SK-MEL-5 (cell line): ENCODE results near the gene BIN1. TPM values are rescaled to one million over a fixed set of nuclear protein-coding genes. Genes with fewer than 3 reads are reported as not detected.
A peak's percentile ranks its signal among the peaks of the same experiment; 100 is the strongest.

Experiments
- DNase-seq: peaks from one replicate; pipeline ENCODE4 v3.0.0-alpha.2; 2016; ENCODE audit warnings: low read depth, low spot score
- in situ Hi-C: cut with HindIII; loops from 2 replicates; pipeline ENCODE4 v1.10.0; 2016; ENCODE audit warnings: low sequenced_read_pairs, high pct_unique_total_duplicates, low pct_unique_long_range_greater_than_20kb
- total RNA-seq: library from RNA; depleted of rRNA; stranded (reverse); fragments of >200 nt; shearing (Covaris generic); gene quantifications from 2 replicates; pipeline ENCODE4 v1.2.3, GENCODE V29; 2014

The BIN1 gene
- total RNA-seq, 1 experiment from 2014 or later, result 1.7 TPM

DNA sequence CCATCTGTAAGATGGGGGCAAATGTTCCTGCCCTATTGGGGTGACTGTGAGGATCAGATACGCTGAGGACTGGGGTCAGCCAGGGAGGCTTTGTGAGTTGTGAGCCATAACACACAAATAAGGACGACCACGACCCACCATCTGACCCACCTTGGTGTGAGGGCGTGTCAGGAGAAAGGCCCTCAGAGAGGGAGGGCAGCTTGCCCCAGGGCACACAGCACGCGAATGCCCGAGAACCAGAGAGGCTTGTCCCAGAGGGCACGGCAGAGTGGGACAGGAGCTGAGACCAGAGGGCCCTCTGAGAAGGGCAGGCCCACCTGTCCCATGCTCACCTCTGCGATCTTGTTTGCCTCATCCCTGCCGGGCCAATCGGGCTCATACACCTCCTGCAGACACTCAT is 36.7 kb downstream of the BIN1 start:
- in situ Hi-C loops, result no loop called here
- no peak for DNase-seq

DNA sequence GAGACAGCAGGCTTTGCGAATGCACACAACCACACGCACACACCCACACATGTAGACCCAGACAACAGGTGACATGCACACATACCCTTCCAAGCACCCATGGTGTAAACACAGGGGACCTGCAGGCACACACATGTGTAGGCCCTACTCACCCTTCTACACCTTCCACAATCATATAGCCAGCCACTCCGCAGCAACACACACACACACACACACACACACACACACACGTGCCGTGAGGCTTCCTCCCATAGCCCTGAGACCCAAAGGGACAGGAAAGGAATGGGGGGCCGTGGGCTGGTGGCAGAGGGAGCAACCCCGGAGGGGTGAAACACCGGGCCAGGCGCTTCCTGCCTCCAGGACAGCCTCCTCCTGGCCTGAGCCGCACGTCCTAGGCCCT is 37.4 kb downstream of the BIN1 start:
- DNase-seq, result no peak
- in situ Hi-C loops, result no loop called here

DNA sequence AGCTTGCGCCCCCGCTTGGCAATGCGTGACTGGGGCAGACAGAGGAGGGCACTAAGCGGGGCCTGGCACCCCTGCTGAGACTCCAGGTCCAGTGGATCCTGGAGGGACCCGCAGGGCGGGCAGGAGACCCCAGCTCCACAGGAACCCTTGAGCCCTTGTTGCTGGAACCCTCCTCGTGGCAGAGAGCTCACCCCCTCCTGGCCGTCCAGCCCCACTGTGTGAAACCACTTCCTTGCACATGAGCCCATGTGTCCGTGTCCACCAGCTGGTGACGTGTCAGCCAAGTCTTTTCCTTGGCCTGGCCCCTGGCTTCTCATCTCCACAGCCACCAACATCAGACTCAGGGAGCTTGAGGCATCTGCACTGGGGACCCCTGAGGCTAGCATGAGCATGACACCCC is 38.0 kb downstream of the BIN1 start:
- in situ Hi-C loops, result no loop called here

DNA sequence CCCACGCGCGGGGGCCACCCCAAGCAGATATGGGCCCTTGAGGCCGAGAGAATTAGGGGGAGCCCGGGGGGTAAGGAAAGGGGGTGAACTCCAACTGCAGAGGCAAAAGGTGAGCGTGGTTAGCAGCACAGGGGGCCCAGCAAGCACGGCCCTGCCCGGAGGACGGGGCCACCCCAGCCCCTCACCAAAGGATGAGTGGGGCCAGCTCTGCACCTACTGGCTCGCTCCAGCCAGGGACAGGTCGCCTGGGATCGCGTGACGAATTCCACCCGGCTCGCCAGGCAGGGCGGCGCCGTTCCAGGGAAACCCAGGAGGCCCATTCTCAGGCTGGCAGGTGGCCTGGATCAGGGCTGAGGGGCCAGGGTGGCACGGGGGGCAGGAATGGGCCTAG is 38.6 kb downstream of the BIN1 start:
- in situ Hi-C loops, result no loop called here
- no peak for DNase-seq

More for the DNA sequence above, 38.0 kb downstream of the BIN1 start:
- no peak for DNase-seq

DNA sequence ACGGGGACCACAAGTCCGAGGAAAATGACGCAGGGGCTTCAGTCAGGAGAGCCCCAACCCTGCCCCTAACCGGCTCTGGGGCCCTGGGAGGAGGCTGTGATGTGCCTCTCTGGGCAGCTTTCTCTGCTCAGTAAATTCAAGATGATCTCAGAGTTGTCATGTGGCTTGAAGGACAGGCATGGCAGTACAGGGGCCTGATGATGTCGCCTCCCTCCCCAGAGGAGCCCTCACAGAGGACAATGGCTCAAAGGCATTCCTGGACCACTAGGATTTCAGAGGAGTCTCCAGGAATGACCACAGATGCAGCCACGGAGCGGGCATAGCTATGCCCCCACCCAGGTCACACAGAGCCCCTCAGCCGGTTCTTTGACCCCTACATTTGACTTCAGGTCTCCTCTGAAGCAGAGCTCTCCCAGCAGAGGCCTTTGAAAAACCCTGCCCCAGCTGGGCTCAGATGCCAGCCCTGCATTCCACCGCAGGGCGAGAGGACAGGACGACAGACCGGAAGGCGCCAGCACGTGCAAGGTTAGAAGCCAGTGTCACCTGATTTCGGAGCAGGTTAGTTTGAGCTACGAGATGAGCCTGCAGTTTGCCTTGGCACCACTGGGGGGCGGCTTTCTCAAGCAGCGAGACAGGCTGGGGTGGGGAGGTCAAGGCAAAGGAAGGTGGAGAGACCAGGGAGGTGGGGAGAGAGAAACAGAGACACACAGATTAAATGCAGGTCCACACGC is 39.2 kb downstream of the BIN1 start:
- in situ Hi-C loops, result no loop called here
- peak; percentile 71 for DNase-seq

DNA sequence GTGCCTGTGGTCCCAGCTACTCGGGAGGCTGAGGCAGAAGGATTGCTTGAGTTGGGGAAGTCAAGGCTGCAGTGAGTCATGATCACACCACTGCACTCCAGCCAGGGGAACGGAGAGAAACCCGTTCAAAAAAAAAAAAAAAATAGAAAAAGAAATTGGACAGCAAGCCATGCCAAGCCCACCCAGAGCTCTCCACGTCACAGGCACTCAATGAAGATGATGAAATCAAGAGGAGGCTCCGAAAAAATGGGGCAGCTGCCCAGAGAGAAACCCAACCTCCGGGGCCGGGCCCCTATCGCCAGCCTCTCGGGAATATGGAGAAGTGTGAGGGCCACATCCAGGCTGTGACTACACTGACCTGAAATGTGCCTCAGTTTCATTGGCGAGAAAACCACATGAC is 40.0 kb downstream of the BIN1 start:
- in situ Hi-C loops, result no loop called here
- DNase-seq, result no peak

DNA sequence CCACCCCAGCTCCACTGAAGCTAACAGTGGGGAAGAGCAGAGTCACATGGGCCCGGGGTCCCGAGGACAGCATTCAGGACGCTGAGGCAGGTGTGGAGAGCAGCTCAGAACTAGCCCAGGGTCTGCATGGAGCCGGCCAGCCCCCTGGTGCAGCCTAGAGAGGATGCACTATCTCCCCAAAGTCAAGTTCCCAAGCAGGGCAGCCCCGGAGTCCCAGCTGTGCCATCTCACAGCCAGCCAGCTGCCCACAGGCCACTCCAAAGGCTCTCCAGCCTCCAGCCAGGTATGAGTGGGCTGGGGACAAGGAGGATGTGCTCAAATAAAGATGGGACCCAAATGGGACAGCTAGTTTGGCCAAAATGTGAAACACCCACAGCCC is 41.0 kb downstream of the BIN1 start:
- no peak for DNase-seq
- in situ Hi-C loops, result no loop called here

DNA sequence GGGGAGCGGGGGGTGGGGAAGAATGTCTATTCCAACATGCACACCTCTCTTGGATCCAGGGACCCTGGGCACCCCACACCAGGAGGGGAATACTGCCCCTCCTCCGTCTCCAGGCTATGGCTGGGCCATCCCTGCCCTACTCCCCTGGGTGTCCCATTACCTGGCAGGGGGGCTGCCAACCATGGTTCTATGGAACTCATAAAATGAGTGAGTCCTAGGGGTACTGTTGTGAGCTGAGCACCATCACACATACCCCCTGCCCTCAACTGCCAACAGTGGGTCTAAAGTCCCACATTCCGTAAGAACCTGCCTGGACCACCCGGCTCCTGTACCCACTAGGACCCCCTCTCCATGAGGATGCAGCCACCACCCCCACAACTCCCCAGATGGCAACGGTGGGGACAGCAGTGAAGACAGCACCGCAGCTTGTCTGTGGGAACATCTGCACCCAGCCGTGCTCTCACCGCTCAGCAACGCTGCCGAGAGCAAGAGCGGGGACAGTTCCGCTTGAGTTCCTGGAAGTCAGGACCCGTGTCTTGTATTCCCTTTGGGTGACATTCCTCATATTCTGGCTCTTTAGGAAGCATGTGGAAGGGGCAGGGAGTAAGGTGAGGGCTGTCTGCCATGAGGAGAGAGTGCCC is 41.5 kb downstream of the BIN1 start:
- no peak for DNase-seq
- in situ Hi-C loops, result no loop called here

DNA sequence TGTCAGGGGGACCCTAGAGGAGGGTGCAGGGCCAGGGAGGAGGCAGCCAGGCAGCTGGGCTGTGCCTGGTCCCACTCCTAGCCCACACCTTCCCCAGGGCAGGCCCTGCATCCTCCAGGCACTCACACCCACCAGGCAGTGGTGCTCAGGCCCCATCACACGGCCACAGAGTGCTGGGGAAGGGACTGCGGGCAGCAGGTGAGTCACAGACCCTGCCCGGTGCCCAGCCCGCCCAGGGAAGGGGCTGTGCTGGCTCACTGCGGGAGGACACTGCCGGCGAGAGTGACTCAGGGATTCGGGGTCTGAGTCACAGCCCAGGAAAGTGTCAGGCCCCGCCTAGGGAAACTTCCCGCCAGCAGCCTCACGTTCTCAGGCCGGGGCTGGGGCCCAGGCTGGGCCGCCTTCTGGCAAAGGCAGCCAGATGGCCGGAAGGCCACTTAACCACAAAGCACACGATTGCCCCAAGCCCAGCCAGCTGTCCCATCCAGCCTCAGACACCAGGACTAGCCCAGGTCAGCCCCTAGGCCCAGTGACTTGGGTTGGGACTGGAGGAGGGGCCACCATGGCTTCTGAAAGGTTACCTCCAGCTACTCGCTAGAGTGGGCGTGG is 42.2 kb downstream of the BIN1 start:
- peak; percentile 38 for DNase-seq
- in situ Hi-C loops, result no loop called here

DNA sequence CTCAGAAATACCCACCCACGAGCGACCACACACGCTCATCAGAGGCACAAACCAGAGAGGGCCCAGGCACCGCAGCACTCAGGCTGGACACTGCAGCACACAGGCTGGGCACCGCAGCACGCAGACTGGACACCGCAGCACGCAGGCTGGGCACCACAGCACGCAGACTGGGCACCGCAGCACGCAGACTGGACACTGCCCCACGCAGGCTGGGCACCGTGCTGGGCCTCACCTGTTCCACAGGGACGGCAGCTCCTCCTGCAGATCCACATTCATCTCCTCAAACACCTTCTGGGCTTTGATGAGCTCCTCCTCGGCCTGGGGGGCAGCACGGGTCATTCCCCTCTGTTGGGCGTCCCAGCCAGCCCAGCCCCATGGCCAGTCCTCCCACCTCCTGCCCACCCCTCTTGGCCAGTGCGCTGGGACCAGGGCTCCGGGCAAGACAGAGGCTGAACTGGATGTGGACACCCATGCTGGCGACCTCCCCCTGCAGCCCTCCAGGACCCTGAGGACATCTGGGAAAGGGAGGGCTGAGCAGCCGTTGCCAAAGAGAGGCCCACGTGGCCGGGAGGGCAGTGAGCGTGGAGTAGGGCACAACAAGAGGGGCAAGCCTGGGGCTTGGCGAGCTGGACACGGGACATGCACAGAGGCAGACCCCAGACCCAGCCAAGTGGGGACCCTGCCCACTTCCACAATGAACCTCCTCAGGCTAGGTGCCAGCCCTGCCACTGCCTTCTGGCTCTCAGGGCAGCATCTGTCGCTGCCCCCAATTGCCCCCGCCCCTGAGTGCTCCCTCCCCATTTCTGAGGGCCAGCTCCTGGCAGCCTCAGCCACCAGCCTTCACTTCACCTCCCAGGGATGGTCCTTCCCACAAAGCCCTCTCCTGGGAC is 43.0 kb downstream of the BIN1 start:
- in situ Hi-C loops, result no loop called here
- DNase-seq, result no peak

DNA sequence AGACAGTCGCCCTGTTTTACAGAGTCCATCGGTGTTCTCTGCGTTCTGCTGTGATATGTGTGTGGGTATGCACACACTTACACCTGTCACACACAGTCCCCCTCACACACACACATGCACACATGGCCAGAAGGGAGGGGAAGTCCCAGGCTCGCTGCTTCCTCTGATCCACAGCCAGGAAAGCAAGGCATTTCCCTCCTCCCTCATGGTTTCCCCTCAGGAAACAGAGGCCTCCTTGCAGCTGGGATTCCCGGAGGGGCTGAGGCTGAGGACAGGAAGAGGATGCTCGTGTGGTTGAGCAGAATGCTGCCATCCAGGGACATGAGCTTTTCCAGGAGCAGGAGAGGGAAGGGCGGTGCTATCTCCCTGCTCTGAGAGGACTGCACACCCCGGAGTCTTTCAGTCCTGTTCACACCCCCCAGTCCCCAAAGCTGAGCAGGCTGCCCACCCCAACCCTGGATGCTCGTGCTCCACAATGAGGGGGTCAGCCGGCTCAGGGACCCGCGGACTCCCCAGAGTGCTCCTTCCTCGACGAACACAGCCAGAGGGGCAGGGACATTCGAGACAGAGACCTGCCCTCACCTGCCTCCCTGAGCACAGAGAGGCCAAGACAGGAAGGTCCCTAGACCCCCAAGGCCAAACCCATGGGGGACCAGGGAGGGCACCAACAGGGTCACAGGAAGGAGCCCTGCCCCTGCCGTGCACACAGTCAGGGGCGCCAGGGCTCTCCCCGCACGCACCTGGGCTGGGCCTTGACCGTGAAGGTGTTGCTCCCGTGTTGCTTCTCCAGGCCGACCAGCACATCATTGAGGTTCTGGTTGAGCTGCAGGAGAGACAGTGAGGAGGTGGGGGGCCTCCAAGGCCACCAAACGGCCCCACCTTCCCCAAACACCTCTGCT is 45.3 kb downstream of the BIN1 start:
- DNase-seq, result peak; percentile 31
- in situ Hi-C loops, result no loop called here

DNA sequence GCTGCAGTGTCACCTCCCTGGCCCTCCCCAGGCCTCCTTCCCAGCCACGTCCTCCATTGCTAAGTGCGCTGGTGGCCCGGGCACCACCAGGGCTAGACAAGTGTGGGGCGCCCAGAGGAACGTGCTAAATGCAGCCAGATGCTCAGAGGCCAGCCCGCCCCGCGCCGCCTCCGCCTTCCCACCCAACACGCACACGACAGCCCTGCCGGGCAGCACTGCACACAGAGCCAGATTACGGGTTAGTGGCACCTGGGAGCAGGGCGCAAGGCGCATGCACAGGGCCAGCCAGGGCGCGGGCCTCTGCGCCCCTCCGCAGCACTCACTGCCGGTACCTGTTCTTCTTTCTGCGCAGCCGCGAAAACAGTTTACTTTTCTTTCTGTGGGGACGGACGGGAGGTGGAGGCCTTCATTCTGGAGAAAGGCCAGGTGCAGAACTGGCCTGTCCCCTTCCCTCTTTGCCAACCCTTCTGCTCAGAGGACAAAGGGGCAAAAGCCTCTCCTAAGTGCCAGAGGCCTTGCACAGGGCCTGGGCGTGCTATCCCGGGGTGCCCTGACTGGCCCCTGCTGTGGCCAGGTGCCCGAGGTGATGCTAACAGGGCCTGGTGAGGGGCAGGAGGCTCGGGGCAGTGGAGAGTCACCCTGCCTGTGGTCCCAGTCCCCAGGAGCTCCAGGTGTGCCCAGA is 46.5 kb downstream of the BIN1 start:
- no peak for DNase-seq
- in situ Hi-C loops, result no loop called here

DNA sequence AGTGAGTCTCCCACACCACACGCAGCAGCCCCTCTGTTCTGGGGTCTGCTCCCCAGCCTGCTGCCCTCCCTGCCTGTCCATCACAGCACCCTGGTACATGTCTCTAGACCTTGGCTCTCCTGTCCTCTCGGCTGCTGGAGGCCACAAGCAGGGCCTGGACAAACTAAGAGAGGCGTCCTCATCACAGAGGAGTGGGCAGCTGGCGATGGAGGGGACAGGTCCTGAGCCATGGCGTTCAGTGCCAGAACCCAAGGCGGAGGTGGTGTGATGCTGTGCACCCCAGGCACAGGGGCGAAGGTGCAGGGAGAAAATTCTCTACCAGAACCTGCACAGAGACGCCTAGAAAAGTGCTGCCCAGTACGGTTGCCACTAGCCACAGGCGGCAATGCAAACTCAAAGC is 47.4 kb downstream of the BIN1 start:
- in situ Hi-C loops, result no loop called here

DNA sequence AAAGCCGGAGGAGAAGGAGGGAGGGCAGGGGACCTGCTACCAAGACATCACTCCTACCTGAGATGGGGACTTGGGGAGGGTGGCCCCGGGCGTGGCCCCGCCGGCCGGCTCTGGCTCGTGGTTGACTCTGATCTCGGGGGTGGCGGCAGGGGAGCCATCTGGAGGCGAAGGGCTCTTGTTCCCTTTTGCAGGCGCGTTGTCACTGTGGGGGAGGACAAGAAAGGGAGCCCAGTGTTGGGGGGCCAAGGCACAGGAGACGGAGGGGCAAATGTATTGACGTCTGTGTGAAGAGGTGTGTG is 48.1 kb downstream of the BIN1 start:
- in situ Hi-C loops, result no loop called here
- DNase-seq, result no peak

More for the DNA sequence above, 47.4 kb downstream of the BIN1 start:
- no peak for DNase-seq

DNA sequence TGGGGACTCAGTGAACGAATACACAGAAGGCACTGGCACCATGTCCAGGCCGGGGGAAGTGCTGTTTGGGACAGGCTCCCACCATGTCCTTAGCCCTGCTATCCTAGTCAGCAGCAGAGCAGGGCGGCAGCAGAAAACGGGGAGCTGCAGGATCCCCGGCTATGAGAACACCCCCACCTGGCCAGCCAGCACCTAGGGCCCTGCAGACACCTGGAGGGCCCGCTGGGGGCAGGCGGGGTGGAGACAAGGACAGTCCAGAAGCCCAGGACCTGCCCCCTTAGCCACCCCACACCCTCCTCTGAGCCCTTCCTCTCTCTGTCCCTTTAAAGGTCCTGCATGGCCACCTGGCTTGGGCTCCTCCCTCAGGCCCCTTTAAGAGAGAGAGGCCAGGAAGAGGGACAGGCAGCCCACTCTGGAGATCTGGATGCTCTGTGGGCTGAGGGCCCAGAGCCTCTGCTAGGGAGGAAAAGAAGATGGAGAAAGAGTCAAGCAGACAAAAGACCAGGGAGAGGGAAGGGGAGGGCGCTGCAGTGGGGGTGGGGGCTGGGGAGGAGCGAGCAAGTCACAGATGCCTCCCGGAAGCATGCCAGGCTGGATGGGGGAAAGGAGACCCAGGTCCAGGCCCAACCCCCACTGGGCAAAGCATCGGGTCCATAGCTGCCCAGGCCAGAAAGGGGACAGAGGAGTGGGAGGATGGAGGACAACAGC is 48.6 kb downstream of the BIN1 start:
- no peak for DNase-seq
- in situ Hi-C loops, result no loop called here
